ENCODE results near the gene BRIX1.
A peak's percentile ranks its signal among the peaks of the same experiment; 100 is the strongest.

Gene BRIX1, protein sequence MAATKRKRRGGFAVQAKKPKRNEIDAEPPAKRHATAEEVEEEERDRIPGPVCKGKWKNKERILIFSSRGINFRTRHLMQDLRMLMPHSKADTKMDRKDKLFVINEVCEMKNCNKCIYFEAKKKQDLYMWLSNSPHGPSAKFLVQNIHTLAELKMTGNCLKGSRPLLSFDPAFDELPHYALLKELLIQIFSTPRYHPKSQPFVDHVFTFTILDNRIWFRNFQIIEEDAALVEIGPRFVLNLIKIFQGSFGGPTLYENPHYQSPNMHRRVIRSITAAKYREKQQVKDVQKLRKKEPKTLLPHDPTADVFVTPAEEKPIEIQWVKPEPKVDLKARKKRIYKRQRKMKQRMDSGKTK

DNA sequence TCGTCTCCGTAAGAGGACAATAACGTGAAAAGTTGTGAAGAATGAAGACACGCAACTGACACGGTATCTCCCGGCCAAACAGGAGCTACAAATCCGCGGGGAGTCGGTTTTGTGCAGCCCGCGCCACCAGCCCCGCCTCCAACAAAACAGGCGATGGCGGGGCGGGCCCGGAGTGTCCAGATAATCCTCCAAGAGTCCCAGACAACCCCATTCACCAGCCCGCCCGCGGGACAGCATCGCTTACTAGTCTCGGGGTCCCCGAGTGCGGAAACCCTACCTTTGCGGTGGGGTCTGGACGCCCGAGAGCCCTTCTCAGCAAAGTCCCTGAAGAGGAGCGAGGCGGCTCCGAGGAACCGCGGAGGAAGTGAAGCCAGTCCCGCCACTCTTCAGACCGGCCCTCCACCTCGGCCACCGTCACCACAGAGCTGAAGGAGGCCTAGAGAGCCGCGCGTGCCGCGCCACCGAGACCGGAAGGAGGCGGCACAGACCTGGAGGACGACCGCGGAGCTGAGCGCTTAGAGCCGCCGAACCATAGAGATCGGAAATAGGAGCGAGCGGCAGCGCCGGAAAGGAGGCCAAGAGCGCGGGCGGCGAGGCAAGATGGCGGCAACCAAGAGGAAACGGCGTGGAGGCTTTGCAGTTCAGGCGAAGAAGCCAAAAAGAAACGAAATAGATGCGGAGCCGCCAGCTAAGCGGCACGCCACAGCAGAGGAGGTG is at the start of gene BRIX1, which contains the start of gene RAD1:
Gene BRIX1, plus strand, starts transcription at position 573 of the 717 bp plus-strand sequence. Its CDS starts 28 bp downstream, at position 601.
Gene RAD1, minus strand, starts transcription at position 366 of the 717 bp plus-strand sequence. CDS start 612 bp downstream, outside the sequence.
- DNase-seq (ENCODE audit: low spot score), result peak; percentile 93

DNA sequence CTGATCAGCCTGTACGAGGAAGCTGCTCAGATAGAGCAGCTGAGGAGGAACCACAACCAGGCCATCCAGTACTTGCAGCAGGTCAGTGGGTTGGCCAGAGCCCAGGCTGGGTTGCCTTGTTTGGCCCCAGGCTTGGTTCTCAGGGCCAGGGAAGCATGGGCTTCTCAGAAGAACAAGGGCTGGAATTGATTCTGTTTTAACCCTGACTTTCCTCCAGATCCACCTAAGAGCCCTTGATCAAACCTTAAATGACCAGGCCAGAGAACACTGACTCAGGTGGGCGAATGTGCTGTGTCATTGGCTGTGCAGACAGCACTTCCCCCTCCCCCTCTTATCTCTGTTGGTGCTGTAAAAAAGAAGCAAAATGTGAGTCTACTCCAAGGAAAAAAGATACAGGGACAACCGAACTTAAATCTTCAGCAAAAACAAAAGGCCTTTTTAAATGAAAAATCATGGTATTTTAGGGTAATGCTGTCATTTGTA is 48.5 kb upstream of the BRIX1 start:
- DNase-seq (ENCODE audit: low spot score), result no peak

DNA sequence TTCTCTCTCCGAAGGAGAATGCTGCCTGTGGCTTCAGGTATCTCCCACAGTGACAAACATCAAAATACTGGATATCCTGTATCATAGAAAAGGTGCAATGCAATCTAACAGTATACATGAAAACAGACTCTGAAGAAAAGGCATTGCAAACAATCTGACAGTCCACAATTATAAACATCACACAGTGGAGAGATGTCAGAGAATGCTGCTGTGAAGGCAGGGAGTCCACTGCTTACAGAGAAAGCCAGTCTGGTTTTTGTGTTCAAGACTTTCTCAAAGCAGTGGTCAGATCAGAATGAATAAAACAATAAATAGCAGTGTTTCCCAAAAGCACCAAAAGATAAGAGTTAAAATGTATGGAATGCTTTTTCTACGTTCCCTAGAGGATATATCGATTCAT is 47.9 kb upstream of the BRIX1 start:
- no peak for DNase-seq (ENCODE audit: low spot score)

DNA sequence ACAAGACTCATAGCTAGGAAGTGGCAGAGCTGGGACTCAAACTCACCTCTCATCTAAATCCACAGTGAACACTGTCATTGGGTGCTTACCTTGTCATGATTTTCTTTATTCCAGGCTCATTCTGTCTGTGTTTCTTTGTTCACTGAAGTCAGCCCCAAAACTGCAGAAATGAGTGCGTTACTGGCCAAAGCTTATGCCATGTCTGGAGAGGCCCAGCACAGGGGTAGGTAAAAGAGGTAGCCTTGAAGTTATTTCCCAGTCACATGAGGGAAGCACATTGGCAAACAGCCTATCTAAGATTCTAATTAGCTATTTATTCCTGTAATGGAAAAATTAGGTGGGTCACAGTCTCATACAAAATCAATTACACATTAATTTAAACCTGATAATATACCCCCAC is 46.7 kb upstream of the BRIX1 start:
- no peak for DNase-seq (ENCODE audit: low spot score)

DNA sequence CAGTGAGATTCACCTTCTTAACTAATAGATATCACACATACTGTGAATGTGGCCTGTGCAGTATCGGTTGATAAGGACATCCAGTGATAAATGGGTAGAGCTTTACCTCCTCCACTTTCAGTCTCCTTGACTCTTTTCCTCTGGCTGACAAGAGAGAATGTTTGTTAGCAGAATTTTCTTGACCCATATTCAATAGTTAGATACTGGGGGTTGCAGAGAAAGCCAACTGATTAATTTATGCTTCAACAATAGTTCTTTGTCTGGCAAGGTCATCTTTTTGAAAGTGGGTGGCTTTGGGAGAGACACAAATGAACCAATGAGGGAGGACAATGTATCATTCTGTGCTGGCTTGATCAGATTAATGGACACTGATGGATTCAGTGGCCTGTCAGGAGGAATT is 46.3 kb upstream of the BRIX1 start:
- DNase-seq (ENCODE audit: low spot score), result no peak

DNA sequence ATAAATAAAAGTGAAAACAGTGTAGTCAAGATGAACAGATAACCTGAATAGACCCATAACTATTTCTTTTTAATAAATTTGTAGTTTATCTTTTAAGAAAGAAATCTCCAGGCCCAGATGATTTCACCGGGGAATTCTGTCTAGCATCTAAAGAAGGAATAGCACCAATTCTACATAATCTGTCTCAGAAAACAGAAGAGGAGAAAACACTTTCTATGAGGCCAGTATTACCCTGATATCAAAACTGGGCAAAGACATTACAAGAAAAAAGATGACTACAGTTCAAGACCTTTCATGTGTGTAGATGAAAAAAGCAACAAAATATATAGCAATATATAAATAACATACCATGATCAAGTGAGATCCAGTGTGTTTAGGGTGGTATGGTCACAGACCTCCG is 45.1 kb upstream of the BRIX1 start:
- no peak for DNase-seq (ENCODE audit: low spot score)

DNA sequence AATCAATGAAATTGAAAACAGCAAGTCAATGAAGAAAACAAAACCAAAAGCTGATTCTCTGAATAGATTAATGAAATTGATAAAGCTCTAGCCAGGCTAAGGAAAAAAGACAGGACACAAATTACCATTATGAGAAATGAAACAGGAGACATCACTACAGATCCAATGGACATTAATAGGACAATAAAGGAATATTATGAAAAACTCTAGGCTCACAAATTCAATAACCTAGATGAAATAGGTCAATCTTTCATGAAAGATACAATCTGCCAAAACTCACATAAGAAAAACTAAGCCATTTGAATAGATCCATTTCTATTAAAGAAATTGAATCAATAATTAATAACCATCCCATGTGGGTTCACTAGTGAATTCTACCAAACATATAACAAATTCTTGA is 39.2 kb upstream of the BRIX1 start:
- no peak for DNase-seq (ENCODE audit: low spot score)

DNA sequence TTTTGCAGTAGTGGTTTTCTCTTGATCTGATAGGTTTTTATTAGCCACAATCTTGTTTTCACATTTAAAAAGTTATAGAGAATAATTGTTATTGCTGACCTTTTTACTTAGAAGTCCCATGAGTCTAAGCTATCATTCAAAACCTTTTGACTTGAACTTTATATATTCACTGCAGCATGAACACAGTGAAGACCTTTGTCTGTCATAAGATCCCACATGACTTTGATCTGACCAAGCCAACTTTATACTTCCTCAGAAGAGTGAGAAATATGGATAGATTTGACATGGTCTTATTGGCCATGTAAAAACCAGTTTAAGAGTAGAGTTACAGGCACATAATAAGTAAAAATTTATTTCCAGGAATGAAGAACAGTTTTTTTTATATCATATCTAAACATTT is 34.3 kb upstream of the BRIX1 start:
- DNase-seq (ENCODE audit: low spot score), result no peak

DNA sequence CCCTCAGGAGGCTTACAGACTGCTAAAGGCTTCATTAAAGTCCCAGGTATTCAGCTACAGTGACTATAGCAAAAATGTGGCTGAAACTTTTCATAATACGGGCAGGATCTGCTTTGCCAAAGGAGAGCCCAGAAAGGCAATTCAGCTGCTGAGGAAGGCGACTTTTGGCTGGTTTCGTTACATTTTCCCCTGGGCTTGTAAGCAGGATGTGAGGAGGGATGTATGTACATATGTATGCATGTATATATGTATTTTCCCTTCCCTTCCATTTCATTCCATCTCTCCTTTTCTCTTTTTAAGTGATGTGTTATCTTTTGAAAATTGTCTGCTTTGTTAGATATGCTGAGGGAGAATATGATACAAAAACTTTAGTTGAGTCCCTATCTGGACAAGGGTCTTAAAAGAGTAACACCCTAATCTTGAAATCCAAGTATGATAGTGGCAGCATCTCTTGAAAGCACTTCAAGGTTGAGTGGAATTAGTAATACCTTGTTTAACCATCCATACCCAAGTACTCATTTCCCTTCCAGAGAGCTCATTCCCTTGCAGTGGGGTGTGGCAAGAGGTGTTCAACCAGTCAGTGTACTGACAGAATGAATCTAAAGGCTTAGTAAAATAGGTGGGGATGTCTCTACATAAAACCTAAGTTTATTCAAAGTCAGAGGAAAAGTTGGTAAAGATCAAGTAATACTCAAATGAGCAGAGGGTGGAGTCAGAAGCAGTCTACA is 29.0 kb upstream of the BRIX1 start:
- DNase-seq (ENCODE audit: low spot score), result no peak

DNA sequence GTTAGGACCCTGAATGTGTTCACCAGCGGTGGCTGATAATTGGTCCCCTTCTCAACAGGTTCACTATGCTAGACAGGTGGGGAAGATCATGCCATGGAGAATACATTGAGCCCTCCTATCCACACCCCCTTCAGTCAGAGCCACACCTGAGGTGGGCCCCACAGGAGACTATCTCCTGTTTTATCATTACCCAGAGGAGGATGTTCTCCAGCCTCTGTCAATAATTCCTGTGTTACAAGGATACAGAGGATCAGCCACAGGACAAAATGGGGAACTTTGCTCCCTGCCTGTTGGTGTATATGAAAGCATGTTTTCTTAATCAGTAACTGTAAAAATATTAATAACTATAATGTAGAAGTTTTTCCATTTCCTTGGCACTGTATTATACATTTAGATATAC is 26.1 kb upstream of the BRIX1 start:
- no peak for DNase-seq (ENCODE audit: low spot score)

DNA sequence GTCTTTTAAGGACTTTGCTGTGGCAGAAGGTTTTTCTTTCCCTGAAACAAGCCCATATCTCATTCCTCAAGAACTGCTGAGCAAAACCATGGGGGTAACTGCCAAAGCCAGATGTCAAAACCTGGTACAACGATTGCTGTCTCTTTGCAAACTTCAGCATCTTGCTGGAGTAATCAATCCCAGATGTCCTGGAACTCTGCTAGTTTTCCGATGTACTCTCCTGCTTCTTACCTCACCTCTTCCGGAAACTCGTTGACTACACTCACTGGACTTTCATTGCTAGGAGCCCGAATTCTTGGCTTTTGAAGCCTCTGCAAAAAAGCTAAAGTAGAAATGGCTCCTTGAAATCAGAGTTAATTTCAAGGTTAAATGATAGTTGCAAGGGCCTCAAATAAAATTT is 23.5 kb upstream of the BRIX1 start:
- DNase-seq (ENCODE audit: low spot score), result peak; percentile 77

DNA sequence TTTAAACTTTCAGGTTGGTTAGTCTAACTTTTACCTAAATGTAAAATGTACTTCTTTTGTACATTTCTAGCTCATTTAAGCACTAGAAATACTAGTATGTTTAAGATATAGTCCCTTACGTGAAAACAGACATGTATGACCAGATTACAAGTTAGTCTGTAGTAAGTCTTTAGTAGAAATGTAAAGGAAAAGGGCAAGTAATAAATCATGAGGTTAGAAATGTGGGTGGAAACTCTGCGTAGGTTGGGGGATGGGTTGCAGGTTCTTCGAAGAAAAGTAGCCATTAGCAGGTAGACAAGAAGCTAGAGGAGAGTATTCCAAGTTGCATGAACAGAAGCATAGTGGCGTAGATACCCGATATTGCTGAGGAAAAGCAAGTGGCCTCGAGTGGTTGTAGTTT is 23.1 kb upstream of the BRIX1 start:
- no peak for DNase-seq (ENCODE audit: low spot score)

DNA sequence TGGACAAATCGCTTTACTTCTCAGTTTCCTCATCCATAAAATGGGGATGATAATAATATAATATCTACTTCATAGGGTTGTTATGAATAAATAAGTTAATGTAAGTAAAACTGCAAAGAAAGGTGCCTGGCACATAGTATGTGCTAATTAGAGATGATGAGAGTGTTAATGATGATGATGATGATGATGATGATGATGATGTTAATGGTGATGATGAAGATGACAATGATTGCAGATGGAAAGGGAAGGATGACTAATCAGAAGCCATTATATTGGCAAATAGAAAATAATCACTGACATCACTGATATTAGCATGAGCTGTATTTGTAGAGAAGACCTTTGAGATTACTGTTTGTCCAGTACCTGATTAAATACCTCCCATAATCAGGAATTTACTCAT is 20.8 kb upstream of the BRIX1 start:
- DNase-seq (ENCODE audit: low spot score), result no peak

DNA sequence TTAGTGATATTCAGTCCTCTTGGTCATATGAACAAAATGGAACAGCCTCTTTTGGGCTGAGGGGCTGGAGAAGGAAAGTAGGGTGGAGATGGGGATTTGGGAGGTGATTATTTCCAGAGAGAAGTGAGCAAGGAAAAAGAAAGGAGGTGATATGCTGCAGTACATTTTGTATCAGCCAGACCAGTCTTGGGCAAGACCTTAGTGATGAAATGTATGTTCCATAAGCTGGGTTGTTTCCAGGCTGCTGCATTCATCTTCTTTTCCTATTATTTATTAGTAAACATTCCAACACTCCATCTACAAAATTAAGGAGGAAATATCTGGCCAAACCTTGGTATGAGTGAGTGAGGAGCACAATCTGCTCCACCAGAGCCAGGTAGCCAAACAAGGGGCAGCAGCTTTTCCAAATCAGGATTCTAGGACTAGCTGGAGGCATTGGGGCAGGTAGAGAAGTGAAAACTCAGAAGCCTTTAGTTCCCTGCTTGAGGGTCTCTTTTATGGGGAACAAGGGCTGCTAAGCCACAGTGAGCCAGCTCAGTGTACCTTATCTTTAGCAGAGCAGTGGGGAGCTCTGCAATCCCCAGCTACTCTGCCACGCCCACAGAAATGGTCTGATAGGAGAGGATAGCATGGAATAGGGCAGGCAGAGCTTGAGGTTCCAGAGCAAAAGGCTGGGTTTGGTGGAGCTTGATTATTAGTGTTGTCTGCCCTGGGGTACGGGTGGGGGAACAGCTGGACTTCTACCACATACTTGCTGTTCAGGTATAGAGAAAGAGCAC is 19.7 kb upstream of the BRIX1 start:
- no peak for DNase-seq (ENCODE audit: low spot score)

DNA sequence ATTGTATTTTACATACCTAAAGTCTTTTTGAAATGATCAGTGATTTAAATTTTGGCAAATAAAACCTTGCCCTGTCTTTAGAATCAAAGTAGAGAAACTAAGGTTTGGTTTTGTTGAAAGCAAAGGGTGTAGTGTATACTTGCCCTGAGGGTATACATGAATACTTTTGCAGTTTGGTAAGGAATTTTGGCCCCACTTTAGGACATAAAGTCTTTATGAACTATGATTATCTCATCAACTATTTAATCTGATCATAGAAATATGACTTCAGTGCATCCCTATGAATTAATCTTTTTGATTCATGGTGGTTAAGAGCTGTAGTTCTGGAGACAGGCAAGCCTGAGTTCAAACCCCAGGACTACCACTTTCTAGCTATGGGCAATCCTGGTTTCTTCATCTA is 17.9 kb upstream of the BRIX1 start:
- no peak for DNase-seq (ENCODE audit: low spot score)

DNA sequence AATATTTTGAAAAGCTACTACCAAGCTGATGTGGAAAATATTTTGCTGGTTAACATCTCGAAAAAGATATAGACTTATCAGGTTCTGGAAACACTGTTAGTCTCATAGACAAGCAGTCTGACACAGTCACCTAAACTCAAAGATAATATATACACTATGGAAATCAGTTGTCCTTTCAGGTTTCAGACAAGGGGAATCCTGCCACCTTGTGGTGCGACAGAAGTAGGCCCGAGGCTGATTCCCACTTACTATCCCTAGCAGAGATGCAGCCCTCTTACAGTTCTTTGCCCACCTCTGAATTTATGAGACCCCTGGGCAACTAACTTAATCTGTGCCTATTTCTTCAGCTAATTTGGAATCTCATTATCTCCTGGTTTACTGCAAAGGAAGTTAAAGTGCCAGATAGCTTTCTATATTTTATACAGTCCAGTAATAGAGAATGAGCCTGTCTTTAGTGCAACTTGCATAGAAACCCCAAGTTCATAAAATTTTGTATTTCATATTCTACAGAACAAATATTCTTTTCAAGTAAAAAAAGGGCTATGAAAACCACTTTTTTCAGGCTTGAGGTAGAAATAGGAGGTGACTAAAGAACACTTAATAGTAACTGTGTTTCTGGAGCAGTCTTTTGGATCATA is 17.1 kb upstream of the BRIX1 start:
- peak; percentile 71 for DNase-seq (ENCODE audit: low spot score)

DNA sequence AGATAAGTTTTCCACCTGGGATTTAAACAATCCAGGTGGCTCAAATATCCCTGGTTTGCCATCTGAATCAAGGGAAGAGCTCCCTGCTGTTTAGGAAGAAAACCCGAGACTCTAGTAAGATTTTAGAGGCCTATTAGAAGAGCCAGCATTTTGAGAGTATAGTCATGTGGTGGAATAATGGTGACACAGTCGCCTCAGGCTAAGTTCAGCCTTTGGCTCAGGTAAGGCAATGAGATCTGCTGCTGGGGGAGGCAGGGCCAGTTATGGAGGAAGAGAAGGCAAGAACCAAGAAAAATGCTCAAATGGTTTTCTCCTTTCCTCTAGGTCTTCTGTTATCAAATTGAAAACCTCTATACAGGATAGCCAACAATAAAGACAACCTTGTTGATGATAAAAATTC is 16.4 kb upstream of the BRIX1 start:
- no peak for DNase-seq (ENCODE audit: low spot score)

DNA sequence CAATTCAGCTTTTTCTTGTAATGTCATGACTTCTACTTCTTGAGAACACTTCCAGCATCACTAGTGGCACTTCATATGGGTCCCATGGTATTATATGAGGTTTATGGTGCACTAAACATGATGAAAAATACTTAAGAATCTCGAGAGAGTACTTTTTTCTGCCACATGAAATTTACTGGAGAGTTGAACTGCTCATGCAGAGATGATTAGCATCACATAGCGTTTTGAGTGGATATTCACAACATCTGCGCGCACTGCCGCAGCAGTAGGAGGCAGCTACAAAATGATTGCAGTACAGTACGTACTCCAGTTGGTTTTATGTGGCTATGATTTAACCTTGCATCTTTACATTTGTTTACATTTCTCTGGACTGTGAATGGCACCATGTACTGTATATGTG is 14.9 kb upstream of the BRIX1 start:
- DNase-seq (ENCODE audit: low spot score), result no peak

DNA sequence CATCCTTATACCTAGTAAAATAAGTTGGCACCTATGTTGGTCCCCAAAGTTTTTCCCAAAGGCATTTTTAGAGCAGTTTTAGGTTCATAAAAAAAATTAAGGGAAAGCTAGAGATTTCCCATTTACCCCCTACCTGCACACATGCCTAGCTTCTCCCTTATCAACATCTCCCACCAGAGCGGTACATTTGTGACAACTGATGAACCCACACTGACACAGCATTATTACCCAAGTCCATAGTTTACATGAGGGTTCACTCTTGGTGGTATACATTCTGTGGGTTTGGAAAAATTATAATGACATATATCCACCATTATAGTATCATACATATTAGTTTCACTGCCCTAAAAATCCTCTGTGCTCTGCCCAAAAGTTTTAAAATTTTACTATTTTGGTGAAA is 12.3 kb upstream of the BRIX1 start:
- no peak for DNase-seq (ENCODE audit: low spot score)

DNA sequence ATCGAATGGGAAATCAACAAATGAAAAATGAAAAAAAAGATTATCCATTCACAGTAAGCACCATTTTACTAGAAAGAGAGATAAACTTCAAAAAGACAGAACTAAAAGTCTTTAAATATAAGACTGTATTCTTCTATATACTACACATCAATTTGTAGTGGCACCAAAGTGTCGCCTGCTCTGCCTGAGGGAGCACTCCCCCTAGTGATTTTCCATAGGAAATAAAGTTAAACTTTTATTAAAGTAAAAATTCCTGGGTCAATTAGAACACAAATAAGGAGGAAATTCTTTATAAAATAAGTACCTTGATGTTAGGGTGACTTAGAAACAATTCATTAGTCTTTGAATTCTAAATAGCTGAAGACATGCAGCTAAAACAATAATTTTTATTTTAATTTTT is 9.9 kb upstream of the BRIX1 start:
- DNase-seq (ENCODE audit: low spot score), result peak; percentile 34

DNA sequence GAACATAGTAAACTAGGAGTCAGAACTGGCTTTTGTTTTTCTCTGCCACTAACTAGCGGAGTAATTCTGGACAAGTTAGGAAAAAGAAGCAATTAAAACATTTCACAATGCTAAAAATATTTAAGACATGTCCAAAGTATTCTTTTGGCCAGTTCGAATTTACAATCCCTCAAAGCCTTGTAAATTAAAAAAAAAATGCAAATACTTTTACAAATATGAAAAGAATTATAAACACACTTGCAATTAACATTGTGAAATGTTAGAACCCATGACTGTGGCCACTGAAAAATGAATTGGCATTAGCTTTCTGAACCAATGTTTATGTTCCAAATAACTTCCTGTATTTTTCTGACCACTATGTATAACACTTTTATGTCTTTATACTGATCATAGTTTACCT is 2.4 kb upstream of the BRIX1 start:
- DNase-seq (ENCODE audit: low spot score), result peak; percentile 61
